Measurements from ENCODE around the gene CCDC92. TPM values are rescaled to one million over a fixed set of nuclear protein-coding genes. Genes with fewer than 3 reads are reported as not detected.

The CCDC92 gene
- total and polyA plus RNA-seq, 2 of the 8 experiments (the other 6 are each of a cell fraction or from before 2014, with no cell fraction given): 0.43 to 0.51 TPM

DNA sequence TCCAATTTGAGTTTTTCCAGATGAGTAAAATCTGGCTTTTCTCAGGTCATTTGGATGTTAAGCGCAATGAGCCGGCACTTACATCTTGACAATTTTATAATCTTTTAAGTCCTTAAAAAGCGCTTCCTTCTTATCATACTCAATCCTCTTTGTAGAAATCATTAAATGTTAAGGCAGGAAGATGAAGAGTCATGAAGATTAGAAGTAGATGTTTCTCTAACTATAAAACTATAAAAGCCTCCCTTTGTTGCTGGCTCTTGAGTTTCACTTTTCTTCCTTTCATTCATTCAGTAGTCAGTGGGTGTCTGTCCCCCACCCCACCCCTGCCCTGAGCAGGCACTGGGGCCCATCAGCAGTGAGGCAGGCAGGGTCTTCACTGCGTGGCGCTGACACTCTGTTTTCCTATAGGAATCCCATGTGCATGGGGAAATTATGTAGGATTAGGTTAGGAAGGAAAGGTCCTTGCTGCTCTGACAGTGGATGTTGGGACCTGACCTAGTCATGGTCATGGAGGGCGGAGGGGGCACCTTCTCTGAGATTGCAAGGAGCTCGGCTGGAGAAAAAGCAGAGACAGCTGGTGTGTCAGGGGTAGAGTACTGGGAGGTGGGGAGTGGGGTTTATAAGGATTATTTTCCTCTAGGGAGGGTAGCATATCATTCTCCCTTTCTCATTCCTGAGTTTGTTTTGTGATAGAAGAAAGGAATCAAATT, 65.8 kb downstream of the CCDC92 start (continued):
- TF ChIP-seq, protein P1, sequence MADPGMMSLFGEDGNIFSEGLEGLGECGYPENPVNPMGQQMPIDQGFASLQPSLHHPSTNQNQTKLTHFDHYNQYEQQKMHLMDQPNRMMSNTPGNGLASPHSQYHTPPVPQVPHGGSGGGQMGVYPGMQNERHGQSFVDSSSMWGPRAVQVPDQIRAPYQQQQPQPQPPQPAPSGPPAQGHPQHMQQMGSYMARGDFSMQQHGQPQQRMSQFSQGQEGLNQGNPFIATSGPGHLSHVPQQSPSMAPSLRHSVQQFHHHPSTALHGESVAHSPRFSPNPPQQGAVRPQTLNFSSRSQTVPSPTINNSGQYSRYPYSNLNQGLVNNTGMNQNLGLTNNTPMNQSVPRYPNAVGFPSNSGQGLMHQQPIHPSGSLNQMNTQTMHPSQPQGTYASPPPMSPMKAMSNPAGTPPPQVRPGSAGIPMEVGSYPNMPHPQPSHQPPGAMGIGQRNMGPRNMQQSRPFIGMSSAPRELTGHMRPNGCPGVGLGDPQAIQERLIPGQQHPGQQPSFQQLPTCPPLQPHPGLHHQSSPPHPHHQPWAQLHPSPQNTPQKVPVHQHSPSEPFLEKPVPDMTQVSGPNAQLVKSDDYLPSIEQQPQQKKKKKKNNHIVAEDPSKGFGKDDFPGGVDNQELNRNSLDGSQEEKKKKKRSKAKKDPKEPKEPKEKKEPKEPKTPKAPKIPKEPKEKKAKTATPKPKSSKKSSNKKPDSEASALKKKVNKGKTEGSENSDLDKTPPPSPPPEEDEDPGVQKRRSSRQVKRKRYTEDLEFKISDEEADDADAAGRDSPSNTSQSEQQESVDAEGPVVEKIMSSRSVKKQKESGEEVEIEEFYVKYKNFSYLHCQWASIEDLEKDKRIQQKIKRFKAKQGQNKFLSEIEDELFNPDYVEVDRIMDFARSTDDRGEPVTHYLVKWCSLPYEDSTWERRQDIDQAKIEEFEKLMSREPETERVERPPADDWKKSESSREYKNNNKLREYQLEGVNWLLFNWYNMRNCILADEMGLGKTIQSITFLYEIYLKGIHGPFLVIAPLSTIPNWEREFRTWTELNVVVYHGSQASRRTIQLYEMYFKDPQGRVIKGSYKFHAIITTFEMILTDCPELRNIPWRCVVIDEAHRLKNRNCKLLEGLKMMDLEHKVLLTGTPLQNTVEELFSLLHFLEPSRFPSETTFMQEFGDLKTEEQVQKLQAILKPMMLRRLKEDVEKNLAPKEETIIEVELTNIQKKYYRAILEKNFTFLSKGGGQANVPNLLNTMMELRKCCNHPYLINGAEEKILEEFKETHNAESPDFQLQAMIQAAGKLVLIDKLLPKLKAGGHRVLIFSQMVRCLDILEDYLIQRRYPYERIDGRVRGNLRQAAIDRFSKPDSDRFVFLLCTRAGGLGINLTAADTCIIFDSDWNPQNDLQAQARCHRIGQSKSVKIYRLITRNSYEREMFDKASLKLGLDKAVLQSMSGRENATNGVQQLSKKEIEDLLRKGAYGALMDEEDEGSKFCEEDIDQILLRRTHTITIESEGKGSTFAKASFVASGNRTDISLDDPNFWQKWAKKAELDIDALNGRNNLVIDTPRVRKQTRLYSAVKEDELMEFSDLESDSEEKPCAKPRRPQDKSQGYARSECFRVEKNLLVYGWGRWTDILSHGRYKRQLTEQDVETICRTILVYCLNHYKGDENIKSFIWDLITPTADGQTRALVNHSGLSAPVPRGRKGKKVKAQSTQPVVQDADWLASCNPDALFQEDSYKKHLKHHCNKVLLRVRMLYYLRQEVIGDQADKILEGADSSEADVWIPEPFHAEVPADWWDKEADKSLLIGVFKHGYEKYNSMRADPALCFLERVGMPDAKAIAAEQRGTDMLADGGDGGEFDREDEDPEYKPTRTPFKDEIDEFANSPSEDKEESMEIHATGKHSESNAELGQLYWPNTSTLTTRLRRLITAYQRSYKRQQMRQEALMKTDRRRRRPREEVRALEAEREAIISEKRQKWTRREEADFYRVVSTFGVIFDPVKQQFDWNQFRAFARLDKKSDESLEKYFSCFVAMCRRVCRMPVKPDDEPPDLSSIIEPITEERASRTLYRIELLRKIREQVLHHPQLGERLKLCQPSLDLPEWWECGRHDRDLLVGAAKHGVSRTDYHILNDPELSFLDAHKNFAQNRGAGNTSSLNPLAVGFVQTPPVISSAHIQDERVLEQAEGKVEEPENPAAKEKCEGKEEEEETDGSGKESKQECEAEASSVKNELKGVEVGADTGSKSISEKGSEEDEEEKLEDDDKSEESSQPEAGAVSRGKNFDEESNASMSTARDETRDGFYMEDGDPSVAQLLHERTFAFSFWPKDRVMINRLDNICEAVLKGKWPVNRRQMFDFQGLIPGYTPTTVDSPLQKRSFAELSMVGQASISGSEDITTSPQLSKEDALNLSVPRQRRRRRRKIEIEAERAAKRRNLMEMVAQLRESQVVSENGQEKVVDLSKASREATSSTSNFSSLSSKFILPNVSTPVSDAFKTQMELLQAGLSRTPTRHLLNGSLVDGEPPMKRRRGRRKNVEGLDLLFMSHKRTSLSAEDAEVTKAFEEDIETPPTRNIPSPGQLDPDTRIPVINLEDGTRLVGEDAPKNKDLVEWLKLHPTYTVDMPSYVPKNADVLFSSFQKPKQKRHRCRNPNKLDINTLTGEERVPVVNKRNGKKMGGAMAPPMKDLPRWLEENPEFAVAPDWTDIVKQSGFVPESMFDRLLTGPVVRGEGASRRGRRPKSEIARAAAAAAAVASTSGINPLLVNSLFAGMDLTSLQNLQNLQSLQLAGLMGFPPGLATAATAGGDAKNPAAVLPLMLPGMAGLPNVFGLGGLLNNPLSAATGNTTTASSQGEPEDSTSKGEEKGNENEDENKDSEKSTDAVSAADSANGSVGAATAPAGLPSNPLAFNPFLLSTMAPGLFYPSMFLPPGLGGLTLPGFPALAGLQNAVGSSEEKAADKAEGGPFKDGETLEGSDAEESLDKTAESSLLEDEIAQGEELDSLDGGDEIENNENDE (IDR thresholded peaks at IDR 0.05; ENCODE audit: insufficient replicate concordance, low read length): no peak
- TF ChIP-seq TEAD4 (IDR thresholded peaks at IDR 0.05; ENCODE audit: low read depth, low read length): no peak
- TF ChIP-seq KDM1A (IDR thresholded peaks at IDR 0.05; ENCODE audit: borderline replicate concordance, low read length): no peak
- TF ChIP-seq KDM4A (IDR thresholded peaks at IDR 0.05; ENCODE audit: low read depth, low read length, severe bottlenecking): no peak
- no peak for TF ChIP-seq TAF1 (IDR thresholded peaks at IDR 0.05; ENCODE audit: low read depth, low read length)
- no peak for TF ChIP-seq ASH2L (IDR thresholded peaks at IDR 0.05; ENCODE audit: low read length)
- TF ChIP-seq ZNF274 (IDR thresholded peaks at IDR 0.05; ENCODE audit: borderline replicate concordance, extremely low read depth, low read length): no peak
- TF ChIP-seq CHD2 (IDR thresholded peaks at IDR 0.05; ENCODE audit: low read length): no peak
